HL-60/S4 treated with phorbol 12-myristate 13-acetate at 8.2 ng/mL for 4 days and 3 days (cell line): ENCODE measurements around the gene CEP104.

Experiments
- in situ Hi-C: fragments of 300-500 bp; cut with MboI; formaldehyde crosslinking; loops from 2 replicates; pipeline ENCODE4 v1.15.0; 2022; ENCODE audit warnings: low sequenced_read_pairs

CEP104 gene

DNA sequence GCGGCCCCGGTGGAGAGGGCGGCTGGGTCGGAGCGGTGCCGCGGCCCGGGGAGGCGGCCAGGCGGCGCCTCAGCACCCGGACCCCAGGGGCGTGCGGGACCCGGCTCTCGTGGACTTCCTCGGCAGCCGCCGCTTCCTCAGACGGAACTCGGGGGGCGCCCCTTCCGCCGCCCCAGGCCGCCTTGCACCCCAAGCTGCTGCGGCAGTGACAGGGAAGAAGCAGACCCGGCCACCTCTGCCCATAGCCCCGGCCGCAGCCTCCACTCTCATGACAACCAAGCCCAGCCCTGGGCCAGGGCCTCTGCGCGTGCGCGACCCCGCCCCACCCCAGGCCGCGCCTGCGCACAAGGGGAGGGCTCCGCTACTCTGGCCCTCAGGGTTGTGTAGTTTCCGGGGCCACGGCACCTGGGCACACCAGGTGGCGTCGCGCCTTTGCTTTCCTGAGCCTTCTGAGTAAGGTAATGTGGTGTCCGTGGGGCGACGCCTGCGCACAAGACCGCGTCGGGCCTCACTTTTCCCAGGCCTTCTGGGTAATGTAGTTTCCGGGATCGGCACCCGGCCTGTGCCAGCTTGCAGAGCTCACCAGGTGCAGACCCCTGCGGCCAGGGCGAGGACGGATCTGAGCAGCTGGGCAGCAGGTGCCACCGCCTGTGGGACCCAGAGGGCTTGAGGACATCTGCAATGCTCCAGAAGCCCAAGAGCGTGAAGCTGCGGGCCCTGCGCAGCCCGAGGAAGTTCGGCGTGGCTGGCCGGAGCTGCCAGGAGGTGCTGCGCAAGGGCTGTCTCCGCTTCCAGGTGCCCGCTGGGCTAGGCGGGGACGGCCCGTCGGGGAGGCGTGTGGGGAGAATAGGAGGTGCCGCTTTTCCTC, at the start of gene CEP104, which contains the start of gene DFFB:
Gene CEP104 (minus strand): TSS at position 289 of the 868 bp plus-strand sequence. CDS start 4,804 bp downstream, outside the sequence.
Gene DFFB (plus strand): TSS at position 554 of the 868 bp plus-strand sequence. CDS start 128 bp downstream, at position 682.
- in situ Hi-C loops, result no loop called here

DNA sequence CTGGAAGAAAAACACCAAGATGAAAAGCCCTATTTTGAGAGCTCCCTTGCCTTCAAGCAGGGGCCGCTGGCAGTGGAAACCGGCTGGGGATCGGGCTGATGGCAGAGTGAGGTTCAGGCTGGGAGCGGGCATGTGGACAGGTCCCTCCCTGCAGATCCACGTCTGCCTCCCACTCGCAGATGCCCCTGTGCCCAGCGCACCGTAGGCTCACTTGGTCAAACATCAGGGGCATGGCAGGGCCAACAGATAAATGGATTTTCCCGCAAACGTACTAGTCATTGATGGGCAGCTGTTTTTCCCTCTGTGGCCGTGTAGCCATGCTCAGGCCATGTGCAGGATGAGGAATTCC, 49.6 kb upstream of the CEP104 start:
- in situ Hi-C loops, result no loop called here

DNA sequence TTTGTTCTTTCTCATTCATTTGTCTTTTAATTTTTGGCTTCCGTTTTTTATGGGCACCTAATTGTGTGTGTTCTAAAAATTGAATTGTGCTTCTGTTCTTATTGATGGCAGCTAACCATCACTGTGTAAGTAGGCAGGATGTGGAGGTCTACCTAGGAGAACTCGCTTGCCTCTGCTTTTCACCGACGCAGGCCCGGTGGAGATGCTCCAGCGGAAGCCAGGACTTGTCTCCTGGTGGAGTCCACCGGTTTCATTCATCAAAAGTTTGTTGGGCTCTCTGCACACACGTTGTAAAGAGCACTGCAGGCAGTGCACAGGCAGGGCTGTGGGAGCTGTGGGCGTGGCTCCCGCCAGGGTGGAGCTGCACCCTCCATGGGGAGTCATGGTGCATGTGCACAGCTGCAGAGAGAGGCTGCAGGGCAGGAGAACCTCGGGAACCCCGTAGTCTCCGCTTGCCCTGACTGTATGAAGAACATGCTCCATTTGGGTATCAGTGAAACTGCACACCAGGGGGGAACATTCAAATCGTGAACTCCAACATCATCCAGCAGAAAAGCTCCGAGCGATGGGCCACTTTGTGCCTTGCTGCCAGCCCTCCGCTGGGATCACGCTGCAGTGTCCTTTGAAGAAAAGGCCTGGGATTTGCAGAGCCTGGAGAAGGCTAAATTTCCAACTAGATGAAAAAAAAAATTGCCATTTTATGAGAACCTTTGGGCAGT, 49.1 kb upstream of the CEP104 start:
- in situ Hi-C loops, result no loop called here

DNA sequence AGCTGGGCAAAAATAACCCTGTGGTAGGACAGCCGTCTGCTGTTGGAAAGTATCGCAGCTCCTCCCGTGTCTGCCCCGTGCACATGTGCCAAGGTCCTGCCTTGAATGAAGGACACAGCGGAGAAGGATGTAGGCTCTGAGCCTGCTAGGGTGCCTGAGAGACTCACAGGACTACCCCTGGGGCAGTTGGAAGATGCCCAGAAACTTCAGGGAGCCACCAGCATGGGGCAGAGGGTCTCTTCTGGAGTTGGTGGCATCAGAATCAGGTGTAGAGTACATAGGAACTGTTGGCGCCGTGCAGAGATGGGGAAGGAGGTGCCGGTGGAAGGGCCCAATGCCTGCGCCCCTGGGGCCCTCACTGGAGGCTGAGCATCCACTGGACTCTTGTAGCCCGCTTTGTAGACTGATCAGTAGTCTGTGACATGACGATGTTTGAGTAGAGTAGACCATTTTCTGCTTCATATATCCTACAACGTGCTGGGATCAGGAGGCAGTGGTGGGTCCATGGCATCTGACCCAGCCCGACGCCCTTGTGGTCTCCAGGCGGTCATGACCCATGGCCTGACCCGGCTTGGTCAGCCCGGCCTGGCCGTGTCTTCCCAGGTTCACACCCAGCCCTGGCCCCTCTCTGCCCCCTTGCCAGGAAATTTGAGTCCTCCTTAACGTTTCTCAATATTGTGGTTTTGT, 48.4 kb upstream of the CEP104 start:
- in situ Hi-C loops, result no loop called here

DNA sequence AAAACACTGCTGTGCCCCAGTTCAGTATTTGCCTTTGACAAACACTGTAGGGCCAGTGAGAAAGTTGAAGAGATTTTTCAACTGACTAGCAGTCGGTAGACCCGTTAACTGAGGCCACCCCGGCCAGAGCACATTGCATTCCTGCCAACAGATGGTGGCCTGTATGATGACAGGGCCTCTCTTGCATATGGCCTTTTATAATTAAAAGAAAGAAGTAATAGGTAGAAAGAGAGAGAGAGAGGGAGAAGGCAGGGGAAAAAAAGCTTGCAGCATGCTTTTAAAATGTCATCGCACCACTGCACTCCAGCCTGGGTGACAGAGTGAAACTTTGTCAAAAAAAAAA, 47.8 kb upstream of the CEP104 start:
- in situ Hi-C loops, result no loop called here

DNA sequence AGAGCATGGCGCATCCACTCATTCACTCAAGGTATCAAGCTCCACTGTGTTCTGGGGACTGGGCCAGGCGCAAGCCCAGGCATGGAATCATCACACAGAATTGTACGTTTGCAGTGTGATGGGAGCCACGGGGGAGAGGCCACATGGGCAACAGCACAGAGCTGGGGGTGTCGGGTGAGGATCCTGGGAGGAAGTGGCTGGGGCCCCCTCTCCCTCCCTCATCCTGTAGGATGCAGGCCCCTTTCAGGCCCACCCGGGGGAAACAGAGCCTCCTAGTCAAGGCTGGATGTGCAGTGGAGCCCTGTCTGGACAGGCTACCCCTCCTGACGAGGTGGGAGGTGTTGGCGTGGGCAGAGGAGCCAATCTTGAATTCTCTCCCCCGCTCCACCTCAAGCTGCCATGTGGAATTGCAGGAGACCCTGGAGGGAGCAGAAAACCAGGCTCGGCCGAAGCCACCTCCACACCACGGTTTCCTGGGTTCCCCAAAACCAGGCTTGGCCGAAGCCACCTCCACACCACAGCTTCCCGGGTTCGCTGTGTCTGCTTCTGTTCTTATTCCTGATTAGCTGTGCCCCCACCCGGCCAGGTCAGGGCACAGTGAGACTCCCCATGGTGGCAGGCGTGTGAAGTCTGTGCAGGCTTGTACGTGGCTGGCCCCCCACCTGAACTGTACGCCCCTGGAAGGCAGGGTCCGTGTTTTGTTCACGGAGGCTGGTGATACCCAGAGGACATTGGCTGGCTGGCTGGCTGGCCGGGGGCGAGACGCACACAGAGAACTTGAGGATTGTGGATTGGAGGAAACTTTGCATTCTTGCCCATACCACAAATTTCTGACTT, 47.2 kb upstream of the CEP104 start:
- in situ Hi-C loops, result no loop called here

DNA sequence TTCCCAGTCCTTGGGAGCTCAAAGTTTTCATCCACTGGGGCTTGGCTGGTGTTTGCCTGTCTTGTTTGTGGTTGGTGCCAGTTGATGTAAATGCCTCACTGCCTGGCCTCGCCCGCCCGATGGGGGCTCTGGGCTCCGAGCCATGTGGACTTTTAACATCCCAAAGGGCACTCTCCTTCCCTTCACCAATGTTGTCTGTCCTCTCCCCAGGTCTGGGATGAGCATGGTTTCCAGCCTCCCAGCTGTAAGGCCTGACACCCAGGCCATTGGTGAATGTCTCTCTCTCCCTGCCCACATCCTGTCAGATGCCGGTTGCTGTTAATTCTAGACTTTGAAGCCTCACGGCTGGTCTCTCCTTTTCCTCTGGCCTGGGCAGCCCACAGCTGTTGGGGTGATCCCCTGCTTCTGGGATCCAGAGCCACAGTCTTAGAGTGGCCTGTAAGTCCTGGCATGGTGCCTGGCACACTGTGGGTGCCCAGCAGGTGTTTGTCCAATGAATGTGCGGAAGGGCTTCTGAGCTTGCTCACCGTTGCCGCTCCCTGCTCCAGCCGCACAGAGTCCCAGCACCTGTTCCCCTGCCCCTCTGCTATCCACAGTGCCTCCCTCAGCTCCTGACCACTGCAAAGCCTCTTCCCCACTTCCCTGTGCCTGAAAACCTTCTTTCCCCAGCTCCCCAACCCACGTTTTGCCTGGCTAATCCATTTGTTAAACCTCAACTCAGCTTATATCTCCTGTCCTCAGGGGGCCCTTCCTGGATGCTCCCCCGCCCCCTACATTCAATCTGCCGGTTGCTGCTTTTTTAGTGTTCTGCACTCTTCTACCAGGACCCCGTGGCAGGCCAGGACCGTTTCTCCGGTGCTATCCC, 46.4 kb upstream of the CEP104 start:
- in situ Hi-C loops, result no loop called here

DNA sequence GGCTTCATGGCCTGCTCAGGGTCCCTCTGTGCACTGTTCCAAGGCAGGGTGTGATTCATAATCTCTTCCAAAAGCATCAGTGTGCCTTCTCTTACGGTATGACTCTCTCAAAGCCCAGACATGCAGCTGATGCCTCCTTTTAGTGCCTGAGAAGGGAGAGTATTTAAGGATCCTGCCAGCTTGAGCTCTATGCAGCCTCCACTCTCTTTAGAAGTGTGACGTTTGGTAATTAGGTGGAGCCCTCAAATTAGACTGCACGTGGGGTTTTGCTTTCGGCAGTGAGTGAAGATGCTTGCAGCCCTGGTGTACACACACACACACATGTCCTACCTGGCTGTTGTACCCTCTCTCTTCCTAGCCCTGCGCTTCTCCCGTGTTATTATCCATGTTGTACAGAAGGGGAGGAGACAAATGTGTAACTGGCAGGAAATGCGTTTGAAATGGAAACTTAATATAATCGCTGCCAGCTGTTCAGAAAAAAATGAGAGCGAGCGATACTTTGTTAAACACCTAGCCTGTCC, 45.6 kb upstream of the CEP104 start:
- in situ Hi-C loops, result no loop called here

DNA sequence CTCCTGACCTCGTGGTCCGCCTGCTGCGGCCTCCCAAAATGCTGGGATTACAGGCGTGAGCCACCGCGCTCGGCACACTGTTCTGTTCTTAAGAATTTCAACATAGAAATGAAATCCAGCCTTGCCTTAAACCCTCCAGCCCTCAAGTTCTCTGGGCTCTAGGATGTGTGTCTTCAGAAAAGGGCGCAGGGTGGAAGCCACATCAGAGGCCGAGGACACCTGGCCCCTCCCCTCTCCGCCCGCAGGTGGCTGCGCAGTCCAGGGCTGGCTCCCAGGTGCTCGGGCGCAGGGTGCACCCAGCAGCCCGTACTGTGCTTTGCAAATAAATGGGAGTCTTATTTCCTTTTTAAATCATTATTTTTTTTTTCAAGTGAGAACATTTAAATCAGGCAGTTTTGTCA, 45.1 kb upstream of the CEP104 start:
- in situ Hi-C loops, result no loop called here

DNA sequence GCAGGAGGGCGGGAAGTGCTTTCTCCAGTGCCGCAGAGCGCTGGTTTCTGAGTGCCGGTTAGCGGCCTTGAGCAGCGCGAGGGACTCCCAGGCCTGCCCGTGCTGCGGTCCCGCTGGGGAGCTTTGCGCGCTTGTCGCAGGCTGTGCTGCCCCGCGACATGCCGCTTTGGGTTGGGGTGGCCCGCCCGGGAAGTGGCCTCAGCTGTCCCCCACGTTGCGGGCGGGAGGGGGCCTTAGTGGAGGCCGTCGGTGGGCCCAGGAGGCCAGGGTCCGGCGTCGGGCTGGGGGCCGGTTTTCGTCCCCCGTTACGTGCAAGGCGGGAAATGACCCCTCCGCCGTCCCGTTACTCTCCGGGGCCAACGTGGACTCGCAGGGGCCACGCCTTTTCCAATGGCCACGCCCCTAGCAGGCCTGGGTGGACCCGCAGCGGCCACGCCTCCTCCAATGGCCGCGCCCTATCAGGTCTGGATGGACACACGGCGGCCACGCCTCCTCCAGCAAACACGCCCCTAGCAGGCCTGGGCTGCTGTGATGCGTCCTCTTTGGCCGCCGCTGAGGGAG, 44.0 kb upstream of the CEP104 start:
- in situ Hi-C loops, result no loop called here

DNA sequence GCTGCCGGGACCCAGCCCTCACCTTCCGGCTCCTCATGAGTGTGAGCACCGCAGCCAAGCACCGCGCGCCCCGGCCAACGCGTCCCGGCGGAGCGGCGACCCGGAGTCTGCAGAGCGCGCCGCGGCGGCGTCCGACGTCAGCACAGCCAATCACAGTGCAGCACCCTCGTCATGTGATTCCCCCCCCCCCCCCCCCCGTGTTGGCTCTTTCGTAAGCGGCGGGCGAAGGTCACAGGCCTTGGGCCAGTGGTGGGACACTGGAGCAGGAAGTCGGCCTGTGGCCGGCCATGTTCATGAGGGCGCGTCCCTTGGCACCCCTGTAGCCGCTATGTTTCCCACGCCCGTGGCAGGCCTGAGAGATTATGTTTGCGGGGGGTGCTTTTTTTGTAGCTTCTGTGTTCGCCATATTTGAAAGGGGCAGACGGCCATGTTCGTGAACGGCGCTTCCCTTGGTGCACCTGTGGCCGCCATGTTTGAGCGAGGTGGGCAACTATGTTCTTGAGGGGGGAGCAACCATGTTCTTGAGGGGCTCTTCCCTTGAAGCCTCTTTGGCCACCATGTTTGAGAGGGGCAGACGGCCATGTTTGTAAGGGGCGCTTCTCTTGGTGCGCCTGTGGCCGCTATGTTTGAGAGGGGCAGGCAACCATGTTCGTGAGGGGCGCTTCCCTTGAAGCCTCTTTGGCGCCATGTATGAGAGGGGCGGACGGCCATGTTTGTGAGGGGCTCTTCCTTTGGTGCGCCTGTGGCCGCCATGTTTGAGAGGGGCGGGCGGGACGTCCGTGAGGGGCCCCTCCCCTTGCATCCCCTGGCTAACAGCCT, 43.3 kb upstream of the CEP104 start, which contains the start of gene C1orf174:
Gene C1orf174 (minus strand): TSS at position 123 of the 819 bp plus-strand sequence. CDS start 86 bp downstream, at position 37.
- in situ Hi-C loops, result no loop called here

DNA sequence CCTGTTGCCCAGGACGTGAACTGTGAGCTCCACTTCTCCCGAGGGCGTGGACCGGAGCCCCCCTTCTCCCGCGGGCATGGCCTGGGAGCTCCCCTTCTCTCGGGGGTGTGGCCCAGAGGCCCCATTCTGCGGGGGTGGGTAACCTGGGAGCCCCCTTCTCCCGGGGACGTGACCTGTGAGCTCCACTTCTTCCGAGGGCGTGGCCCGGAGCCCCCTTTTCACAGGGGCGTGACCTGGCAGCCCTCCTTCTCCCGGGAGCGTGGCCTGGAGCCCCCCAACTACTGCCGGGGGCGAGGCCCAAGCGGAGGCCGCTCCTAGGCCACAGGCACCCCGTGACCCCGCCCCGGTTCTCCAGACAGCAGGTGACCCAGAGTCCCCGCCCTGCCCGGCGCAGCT, 42.7 kb upstream of the CEP104 start:
- in situ Hi-C loops, result no loop called here

DNA sequence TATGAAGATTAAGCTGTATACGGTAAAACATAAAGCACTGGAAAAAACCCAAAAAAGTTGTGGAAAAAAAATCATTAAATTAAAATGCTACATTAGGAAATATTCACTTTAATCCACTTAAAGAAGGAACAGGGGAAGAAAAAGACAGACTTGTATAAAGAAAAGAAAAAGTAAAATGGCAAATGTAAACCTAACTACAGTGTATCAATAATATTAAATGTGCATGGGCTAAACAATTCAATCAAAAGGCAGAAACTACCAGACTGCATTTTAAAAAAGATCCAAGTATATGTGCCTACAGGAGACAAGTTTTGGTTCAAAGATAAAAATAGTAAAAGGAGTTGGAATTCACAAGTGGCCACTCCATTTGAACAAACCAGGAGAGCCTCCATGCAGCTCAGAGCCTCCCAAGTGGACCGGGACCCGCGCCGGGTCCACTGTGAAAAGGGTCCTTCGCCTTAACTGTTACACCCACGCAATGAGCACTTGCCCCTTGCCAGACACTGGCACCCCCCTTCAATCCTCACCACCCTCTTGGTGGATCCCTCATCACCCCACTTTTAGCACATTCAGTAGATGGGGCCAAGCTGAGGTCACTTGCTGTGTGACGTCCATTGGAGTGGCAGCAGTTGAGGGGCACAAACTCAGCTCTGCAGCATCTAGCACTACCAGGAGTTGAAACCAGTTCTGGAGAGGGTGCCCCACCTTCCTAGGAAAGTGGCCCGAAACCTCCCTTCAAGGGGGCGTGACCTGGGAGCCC, 42.2 kb upstream of the CEP104 start:
- in situ Hi-C loops, result no loop called here

DNA sequence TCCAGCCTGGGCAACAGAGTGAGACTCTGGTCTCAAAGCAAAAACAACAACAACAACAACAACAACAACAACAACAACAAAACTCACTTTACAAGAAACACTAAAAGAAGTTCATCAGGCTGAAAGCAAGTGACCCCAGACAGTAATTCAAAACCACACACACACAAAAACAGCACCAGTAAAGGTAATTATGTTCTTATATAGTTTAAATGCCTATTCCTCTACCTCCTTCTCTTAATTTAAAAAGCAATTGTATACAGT, 41.4 kb upstream of the CEP104 start:
- in situ Hi-C loops, result no loop called here

DNA sequence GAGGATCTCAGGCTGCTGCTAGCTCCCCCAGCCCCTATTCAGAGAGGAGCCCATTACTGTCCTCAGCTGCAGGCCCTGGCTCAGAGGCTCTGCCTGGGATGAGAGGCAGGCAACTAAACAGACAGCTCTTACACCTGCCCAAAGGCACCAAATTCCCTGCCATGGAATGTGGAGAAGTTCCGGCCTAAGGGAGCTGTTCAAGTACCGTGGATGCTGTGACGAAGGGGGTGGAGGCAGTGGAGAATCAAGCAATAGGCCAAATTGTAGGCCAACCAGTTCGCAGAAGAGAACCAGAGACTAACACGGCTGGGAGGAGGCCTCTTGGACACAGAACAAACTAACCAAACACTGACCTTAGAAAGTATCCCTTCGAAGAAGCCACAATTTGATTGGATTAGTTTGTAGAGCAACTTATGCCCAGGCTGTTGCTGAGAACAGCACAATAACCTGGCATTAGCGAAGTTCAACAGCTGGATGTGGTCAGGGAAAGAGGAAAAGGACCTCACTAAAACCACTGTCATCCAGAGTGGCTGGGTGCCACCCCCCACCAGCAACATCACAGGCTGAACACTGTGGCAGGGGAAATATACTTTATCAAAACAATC, 39.5 kb upstream of the CEP104 start:
- in situ Hi-C loops, result no loop called here

DNA sequence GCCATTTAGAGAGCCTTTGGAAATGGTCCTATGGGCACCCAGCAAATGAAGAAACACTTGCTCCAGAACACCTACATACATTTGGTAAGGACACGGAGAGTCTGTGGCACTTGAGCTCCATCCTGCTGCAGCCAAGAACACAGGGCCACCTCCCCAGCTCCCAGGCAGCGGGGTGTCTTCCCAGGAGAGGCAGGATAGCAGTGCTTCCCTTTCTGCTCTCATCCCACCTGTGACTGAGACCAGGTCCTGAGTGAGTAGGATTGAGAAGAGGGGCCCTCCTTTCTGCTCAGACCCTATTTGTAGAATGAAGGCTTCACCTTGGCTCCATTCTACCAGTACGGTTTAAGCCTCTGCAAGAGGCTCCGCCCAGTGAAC, 38.9 kb upstream of the CEP104 start:
- in situ Hi-C loops, result no loop called here

DNA sequence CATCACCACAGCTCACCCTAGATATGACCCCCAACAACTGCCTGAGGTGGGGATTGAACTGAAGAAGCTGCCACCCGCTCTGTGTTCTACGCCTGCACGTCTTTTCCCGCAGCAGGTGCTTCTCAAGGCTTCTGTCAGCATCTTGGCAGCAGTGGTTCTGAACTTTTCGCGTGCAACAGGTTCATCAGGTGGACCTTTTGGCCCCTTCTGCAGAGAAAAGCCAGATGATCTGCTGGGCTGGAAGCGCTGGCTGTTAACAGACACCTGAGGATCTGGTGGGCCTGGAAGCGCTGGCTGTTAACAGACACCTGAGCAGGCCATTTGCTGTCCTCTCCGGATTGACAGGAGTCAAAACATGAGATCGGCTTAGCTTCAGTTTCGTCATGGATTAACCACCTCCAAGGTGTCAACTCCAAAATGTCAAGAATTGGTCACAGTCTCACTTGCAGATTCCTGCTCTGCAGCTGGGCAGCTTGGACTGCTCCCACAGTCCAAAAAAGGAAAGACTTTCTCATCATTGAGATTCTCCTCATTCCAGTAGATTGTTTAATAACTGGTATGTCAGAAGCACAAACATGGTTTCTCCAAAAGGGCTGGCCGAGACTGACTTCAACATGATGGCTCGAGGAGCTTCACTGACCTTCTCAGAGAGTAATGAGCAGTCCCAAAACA, 38.4 kb upstream of the CEP104 start:
- in situ Hi-C loops, result no loop called here
